HG02943 (cell line): ENCODE measurements around the gene GREM2.

Source experiments
- ATAC-seq: cut with Tn5 transposase; IDR thresholded peaks from one replicate; pipeline ENCODE4 v1.9.1; 2021; ENCODE audit warnings: mild to moderate bottlenecking, low read depth, moderate library complexity; ENCODE audit not compliant: unreplicated experiment

The GREM2 gene

DNA sequence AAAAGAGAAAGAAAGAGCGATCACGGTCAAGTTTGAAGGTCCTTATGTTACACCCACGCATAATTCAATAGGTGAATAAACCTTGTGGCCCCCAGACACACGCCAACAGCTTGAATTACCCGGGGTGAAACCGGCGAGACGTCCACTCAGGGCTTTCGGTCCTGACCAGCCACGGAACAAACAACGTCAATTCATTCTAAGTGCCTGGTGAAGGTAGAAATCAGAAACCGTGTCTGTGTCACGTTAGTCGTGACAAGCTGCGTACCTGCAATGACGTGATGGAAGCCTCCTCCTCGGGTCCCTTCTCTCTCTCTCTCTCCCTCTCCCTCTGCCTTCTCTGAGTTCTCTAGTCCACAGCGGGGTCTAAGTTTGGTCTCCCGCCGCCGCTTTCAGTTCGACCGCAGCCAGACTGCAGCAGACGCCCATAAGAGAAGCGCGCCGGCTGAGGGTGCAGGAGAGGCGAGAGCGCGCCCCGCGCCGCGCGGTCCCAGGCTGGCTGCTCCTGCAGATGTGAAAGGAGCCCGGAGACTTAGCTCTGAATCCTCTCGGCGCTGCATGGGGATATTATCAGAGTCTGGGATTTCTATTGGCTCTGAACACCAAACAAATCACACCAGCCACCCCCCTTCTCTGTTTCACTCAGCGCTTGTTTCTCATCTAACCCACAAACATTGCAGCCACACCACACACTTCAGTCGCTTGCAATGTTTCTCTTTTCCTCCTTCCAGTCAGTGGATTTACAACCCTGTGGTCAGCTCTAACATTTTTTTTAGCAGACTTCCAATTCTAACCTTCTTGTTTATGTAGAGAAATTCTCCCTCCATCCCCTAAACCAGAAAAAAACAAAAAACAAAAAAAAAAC is at the start of gene GREM2:
GREM2 (minus strand) TSS at position 537 of the 862 bp plus-strand sequence. CDS start 118,680 bp downstream, outside the sequence.
- peak; percentile 82 for ATAC-seq

DNA sequence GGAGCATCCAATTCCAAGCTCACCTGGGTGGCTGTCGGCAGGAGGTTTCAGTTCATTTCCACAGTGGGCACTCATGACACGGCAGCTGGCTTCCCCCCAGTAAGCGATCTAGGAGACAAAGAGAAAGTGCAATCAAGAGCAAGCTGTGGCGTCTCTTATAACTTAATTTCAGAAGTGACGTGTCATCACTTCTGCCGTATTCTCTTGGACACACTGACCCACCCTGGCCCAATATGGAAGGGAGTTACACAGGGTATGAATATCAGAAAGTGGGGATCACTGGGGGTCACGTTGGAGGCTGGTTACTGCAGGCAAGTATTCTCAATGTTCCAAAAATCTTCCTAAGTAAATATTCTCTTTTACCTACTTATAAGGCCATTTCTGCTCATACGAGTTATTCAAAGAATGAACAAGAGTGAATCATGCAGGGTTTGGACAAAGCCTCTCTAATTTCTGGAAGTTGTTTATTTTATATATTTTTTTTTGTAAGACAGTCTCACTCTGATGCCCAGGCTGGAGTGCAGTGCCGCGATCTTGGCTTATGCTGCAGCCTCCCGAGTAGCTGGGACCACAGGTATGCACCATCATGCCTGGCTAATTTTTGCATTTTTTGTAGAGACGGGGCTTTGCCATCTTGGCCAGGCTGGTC is 46.5 kb upstream of the GREM2 start:
- ATAC-seq: no peak

DNA sequence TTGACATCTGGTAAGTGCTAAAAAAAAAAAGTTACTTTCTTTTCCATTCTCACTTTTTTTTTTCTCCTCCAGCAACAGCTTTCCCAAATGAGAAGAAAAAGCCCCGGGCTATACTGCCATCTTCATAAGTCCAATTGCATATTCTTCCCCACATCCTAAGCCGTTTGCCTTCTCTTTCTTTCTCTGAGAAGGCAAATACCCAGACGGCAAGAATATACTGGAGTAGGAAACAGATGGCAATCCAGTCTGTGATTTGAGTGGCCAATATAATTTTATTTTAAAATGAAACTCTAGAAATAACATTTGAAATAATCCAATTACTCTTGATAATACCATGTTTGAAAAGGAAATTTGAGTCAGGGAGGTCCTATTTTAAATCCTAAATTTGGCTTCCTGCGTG is 44.6 kb upstream of the GREM2 start:
- ATAC-seq: no peak

DNA sequence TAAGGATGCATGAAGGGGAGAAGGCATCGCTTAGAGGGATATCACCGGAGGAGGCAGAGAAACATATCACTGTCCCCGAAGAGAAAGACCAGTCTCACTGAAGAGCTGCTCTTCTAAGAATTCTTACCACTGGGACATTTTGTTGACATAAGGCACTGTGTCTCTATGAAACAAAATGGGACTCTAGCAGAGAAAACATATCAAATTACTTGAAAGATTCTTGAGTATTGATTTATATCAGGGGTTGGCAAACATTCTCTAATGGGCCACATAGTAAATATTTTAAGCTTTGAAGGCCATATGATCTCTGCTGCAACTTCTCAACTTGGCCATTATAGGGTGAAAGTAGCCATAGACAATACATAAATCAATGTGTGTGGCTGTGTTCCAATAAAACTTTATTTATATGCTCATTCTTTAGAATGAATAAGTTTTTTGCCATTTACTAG is 41.0 kb upstream of the GREM2 start:
- ATAC-seq: no peak

DNA sequence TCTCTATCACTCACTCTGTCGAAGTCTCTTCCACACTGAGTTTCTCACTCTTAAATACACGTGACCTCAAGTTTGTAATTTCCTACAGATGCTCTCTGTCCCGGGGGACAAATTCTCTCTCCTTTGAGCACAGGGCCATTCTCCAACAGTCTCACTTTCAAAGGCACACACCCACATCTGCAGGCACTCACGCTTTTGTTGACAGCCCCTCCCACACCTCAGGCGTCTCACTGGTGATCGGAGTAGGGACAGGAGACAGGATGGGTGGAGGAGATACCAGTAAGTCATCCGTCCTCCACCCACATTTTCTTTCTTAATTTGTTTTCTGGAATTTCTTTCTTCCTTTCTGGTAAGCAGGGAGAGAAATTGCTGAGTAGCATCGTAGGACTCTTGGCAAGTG is 40.6 kb upstream of the GREM2 start:
- ATAC-seq: no peak

DNA sequence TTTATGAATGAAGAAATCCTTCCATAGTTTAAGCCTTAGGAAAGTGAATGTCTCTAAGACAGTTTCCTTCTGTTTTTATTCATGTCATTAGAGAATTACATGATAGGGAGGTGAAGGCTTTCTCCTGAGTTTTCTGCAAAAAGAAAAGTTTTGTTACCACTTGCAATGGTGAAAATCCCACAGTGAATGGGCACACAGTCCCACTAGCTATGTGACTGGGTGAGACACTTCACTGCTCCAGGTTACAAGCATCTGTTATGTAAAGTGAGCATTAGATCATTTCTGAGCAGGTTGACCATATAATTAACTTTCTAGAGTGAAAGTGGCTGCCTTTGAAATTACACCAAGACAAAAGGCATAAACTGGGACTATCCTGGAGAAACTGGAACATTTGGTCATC is 38.9 kb upstream of the GREM2 start:
- ATAC-seq: no peak

DNA sequence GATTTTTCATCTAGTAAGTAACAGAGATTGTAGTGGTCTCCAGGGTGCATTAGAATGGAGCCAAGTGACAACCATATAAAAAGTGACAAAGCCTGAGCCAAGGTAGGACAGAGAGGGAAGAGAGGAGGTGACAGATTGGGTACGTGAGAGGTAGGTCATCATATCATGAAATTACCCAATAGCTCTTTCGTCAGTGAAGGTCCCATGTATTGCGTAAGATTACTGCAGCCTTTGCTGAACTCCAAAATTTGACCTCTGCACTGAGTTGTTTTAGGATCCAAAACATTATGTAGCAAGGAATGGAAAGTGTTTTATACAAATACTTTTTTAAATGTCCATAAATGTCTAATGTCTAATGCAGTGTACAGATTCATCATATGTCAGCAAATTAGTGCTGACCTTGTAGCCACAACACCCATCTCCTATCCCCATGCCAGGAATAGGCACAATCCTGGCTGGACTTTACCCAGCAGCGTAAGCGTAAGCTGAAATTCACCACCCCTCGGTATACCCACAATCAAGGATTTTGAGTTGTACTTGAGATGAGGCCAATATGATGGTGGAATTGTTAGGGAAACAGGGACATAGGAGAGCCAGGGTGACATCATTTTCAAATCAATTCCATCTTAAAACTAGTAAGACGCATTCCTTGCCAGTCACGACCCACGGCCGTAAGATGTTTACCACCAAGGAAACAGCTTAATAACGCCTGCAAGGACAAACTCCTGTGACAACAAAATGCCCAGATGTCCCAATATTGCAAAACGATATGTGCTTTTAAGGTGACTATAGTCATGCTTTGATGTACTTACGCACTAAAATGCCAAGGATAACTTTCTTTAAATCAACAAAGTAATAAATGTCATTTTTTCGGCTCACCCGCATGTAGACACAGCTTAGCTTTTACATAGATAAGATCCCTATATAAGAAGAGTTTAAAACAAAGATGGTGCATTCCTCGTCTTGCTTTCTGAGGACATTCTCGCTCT is 38.1 kb upstream of the GREM2 start:
- no peak for ATAC-seq

DNA sequence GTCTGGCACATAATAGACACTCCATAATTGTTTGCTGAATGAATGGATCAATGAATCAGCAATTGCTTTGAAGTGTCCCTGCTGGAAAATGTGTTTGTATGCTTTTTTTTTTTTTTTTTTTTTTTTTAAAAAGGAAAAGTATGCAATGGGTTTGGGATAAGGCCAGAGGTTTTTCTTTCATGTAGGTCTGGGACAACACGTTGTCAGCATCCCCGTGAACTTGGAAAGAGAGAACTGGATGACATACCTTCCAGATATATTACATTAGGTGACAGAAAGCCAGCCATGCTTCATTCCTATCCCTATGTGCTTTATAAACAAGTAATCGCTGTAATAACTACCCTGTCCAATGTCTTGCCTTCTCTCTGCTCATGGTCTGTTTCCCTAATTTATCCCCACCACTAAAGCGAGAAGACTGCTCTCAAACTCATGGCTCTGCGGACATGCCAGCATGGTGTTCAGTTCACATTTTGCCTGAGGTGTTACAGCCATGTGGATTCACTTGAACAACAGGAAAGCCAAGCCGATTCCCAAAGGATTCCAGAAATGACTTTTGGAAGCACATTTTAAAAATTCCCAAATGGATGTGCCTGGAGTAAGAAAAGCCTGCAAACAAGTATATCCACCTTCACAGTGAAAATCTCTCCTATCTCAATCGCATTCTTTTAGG is 34.8 kb upstream of the GREM2 start:
- ATAC-seq: no peak

DNA sequence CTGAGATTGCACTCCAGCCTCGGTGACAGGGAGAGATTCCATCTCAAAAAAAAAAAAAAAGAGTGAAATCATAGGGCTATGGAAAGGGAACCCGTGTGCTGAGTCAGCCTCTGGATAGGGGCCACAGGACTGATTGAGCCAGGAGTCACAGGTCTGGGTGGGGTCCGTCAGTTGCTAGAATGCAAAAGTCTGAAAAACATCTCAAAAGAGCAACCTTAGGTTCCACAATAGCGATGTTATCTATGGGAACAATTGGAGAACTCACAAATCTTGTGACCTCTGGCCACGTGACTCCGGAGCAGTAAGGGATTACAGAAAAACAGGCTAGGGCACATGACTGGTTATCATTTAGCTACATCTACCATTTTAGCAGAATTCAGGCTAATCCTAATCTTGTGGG is 32.8 kb upstream of the GREM2 start:
- ATAC-seq: no peak

DNA sequence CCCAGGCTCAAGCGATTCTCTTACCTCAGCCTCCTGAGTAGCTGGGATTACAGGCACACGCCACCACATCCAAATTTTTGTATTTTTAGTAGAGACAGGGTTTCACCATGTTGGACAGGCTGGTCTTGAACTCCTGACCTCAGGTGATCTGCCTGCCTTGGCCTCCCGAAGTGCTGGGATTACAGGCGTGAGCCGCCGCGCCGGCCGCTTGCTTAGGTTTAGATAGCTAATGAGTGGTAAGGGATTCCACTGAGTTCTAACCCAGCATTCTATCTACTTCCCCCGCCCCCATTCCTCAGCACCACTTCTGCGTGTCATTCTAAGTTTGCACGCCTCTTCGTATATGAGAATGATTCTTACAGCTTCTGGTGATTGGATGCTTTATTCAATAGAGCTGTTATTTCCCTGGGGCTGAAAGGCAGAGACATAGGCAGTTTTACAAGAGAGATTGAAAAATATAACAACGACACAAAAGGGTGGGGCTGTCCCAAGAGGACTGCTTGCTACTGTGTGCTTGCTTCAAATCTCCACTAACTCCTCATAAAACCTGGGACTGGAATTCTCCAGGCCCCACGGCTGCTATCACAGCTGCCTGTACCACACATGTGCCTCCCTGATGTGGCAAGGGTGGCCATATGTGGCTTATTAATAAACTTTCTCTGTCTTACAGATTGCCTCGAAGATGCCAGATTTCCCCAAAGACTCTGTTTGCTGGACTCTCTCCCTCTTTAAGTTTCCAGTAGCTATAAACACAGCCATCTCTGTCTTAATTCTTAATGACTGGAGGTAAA is 23.7 kb upstream of the GREM2 start:
- ATAC-seq: no peak

DNA sequence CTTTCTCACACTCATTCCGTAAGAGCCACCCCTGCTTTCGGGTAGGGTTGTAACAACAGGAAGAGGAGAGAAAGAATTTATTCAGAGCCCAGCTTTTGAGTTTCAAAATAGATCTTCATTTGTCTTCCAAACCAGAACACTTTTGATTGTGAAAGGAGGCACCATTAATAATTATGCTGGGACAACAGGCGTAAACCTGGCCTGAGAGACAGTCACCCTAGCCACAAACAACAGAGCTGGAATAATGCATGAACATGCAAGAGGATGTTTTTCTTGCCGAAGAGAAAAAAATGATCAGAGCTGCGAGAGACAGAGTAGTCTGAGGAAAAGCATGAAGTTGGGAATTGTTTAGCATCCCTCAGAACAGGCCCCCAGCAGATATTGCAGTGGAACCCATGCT is 18.5 kb upstream of the GREM2 start:
- ATAC-seq: no peak

DNA sequence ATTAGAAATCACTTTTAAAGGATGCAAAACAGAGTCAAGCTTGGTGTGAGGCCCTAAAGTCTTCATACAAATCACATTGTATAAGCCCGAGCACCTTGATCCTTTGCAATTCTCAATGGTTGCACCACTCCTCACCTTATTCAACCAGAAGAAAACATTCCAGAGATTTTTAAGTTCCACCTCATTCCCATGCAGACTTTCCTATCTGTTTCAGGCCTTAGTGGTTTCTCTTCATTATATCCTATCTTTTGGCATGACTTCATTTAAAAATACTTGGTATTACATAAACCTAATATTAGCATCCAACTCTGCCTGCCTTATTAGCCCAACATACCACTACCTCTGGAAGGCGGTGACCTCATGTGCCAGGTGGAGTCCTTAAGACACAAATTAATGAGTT is 9.3 kb upstream of the GREM2 start:
- no peak for ATAC-seq

DNA sequence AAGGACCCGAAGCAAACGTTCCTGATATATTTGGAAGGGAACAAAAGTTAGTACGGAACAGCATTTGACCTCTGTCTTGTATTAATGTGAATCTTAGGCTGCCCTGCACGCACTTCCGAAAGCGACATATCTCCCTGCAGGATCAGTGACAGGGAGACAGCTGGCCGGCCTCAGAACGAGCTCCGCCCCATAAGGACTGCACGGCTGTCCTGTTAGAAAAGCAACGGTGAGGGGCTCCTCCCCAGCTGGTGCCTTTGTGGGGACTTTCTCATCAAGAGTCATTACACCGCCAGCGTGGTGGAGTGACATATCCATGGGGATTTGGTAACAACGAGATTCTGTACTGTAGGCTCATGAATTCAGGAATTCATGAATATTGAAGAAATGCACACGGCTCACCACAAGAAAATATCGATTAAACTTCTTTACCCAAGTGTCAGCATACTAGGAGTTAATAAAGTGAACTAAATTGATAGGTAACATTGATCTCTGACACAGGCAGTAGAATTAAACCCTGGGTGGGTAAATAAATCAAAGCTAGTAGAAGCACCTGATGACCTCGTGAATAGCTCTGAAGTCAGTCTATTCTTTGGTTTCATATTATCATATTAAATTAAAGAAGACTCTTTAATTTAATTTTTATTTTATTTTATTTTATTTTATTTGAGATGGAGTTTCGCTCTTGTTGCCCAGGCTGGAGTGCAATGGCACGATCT is 8.1 kb upstream of the GREM2 start:
- no peak for ATAC-seq

DNA sequence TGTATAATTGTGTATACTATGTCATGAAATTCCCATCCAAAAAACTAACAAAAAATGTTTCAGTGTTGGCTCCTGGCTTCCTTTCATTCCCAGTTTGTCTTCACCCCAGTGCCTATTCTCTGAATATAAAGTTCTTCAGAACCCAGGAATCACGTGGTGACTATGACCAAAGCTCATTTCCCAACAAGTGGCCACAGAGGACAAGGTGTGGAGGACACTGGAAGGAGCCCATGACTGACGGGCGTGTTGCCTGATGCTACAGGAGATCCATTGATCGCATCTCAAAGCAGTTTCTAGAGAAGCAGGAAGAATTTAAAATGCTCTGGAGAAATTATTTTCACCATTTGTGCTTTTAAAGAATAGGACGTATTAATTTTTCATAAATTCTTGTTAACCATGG is 7.4 kb upstream of the GREM2 start:
- ATAC-seq: no peak

DNA sequence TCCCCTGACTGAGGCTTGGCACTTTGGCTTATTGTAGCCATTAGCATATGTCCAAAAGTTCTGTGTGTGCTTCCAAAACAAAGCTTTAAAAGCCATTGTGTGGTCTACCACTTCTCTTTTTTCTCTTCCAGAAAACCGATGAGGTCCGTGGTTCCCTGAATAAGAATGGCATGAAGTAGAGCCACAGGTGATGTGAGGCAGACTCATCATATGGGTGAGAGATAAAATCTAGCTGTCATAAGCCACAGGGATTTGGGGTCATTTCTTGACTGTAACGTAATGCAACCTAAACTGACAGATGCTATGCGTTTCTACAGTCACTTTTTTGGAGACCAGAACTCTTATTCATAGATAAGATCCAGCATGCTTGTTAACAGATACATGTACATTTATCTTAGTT is 7.0 kb upstream of the GREM2 start:
- ATAC-seq: no peak

DNA sequence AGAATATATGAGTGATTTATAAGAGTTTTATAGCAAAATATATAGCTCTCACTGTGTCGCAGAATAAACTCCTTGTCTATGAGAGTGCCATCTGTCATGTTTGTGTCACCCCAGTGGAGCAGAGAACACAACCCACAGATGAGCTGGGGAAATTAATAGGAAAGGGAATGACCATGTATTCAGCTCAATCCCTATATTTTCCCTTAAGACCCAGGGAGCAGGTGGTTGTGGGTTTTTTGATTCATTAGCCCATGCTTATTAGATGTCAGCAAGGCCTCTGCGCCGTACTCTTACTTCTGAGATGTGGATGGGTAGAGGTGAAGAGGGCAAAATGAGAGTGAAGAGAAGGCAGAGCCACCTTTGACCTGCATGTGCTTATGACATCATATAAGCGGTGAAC is 4.1 kb upstream of the GREM2 start:
- ATAC-seq: no peak

DNA sequence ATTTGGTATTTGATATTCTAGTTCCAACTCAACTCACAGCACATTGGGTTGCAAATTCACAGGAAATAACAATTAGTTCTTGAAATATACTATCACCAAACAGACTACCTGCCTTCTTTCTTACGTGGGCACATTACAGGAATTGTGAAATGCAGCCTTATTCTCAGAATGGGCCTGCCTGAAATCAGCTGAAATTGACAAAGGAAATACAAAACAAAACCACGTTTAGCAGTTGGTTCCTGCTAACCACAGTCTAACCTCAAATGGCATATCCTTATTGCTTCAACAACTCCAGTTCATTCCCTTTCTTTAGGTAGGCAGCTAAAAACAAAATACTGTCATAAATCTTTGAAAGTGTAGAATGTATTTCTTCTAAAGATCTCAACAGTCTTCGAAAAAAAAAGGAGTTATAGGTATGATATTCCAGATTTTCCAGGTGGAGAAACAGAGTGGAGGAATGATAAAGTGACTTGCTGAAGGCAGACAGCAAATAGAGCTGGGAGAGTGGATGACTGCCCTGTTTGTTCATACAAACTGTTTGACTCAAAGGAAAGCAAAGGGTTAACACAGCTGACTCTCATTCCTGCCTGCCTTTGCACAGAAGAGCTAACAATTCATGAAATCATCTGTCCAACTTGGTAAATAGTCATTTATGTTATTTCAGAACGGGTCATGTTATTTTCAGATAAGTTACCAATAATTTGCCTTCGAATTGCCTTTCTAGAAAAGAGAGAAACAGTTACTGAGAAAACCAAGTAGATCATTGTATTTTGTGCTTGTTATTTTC is 1.6 kb upstream of the GREM2 start:
- ATAC-seq: no peak

DNA sequence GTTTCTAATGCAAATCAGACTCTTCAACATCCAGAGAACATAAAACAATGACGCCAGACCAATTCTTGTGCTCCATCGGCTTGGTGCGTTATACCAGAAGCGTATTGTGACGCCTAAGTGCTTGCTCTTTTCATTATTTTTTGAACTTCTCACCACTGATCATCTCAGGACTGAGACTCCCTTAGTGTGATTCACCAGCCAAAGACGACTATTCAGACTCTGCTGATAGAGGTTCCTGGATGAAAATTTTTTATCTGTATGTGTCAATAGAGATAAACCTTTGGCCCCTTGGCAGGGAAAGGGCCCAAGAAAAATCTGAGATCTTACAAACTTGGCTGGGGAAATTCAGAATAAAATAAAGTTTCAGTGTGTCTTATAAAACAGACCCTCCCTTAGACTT is 856 bp upstream of the GREM2 start:
- no peak for ATAC-seq
